ENCODE measurements around the gene SMPDL3A. TPM values are rescaled to one million over a fixed set of nuclear protein-coding genes. Genes with fewer than 3 reads are reported as not detected.

The SMPDL3A gene
- total RNA-seq, 1 experiment from 2014 or later = 2.4 TPM

DNA sequence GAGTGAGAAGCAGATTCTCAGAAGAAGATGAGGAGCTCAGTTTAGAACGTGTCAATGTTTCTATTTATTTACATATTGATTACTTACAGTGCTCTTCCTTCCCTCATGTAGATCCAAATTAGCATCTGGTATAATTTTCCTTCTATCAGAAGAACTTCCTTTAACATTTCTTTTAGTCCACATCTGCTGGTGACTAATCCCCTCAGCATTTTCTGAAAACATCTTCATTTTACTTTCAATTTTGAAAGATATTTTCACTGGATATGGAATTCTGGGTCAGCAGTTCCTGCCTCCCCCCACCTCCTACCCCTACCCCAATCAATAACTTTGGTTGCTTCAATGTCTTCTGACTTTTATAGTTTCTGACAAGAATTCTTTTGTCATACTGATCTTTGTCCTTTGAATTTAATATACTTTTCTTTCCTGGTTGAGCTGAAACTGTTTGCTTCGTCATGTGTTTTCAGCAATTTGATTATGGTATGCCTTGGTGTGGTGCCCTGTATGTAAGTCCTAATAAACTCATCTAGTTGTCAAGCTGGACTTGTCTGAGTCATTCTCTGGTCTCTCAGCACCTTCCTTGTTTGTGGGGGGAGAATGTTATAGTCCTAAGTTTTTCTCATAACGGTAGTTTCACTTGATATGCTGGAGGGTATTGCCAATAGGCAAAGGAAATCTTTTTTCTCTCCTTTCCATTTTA is 57.0 kb downstream of the SMPDL3A start:
- peak overlapping the region; percentile 30 for H2AFZ ChIP-seq
- no peaks in the 10 kb centered on the region for H3K27me3 ChIP-seq (ENCODE audit: insufficient read depth, low read depth)
- ChIA-PET CTCF (no interaction called here), POLR2A (ENCODE audit: unreplicated experiment) (interaction anchor here (0.6 kb wide), 1 partner anchor 56 kb away, joined by 4 read pairs; no protein-coding TSS in a partner anchor)
- 0 out of 2 replicates have a peak, but pooled peaks cover 7% of the 10 kb centered on the region for H3K9me2 ChIP-seq (ENCODE audit: insufficient read depth)
- H3K4me1 ChIP-seq (replicated peaks; ENCODE audit: insufficient read depth) = no peaks in the 10 kb centered on the region
- no peak for TF ChIP-seq EZH2 (IDR thresholded peaks at IDR 0.05; ENCODE audit: low read depth)
- TF ChIP-seq, protein P1, sequence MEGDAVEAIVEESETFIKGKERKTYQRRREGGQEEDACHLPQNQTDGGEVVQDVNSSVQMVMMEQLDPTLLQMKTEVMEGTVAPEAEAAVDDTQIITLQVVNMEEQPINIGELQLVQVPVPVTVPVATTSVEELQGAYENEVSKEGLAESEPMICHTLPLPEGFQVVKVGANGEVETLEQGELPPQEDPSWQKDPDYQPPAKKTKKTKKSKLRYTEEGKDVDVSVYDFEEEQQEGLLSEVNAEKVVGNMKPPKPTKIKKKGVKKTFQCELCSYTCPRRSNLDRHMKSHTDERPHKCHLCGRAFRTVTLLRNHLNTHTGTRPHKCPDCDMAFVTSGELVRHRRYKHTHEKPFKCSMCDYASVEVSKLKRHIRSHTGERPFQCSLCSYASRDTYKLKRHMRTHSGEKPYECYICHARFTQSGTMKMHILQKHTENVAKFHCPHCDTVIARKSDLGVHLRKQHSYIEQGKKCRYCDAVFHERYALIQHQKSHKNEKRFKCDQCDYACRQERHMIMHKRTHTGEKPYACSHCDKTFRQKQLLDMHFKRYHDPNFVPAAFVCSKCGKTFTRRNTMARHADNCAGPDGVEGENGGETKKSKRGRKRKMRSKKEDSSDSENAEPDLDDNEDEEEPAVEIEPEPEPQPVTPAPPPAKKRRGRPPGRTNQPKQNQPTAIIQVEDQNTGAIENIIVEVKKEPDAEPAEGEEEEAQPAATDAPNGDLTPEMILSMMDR (conservative IDR thresholded peaks at IDR 0.05) = no peak
- H4K20me1 ChIP-seq (ENCODE audit: insufficient read depth) = no peaks in the 10 kb centered on the region
- H3K36me3 ChIP-seq (ENCODE audit: low read depth) = no peaks in the 10 kb centered on the region
- BruUV-seq (replicated peaks) = no TSS peak
- peak in 1 of 2 experiments; percentile 69 for DNase-seq
- no peaks in the 10 kb centered on the region for H3F3A ChIP-seq (ENCODE audit: insufficient read depth, low read depth)
- H3K9me3 ChIP-seq (ENCODE audit: insufficient read depth, low read depth) = no peaks in the 10 kb centered on the region
- H3K79me2 ChIP-seq (ENCODE audit: low read depth) = no peaks in the 10 kb centered on the region
- peak overlapping the region; percentile 26 for H3K4me2 ChIP-seq
- H3K4me3 ChIP-seq = no peak overlapping the region
- intact Hi-C loops (cut with micrococcal nuclease; ENCODE audit: unreplicated experiment) = no loop called here
- H3K27ac ChIP-seq = peak overlapping the region; percentile 41

DNA sequence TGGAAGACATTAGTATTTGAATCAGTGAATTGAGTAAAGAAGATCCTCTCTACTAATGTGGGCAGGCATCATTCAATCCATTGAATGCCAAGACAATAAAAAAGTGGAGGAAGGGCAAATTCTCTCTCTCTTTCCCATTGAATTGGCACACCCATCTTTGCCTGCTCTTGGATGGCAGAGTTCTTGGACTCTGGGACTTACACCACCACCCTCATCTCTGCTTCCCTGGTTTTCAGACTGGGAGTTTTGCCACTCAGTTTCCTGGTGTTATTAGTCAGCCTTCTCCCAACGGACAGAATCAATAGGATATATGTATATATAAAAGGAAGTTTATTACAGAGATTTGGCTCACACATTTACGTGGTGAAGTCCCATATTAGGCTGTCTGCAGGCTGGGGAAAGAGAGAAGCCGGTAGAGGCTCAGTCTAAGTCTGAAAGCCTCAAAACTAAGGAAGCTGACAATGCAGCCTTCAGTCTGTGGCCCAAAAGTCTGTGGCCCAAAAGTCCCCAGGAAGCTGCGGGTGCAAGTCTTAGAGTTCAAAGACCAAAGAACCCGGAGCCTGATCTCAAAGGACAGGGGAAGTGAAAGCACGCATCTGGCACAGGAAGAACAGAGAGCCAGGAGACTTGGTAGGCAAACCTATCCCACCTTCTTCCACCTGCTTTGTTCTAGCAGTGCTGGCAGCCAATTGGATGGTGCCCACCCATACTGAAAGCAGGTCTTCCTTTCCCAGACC is 64.4 kb downstream of the SMPDL3A start:
- Histone ChIP-seq H4K20me1 (ENCODE audit: insufficient read depth) (no peaks in the 10 kb centered on the region), H3K4me2 (no peak overlapping the region), H3K36me3 (ENCODE audit: low read depth) (no peaks in the 10 kb centered on the region), H3K27ac (no peak overlapping the region), H3K27me3 (ENCODE audit: insufficient read depth, low read depth) (no peaks in the 10 kb centered on the region), H3K4me1 (replicated peaks; ENCODE audit: insufficient read depth) (no peaks in the 10 kb centered on the region), H3K9me3 (ENCODE audit: insufficient read depth, low read depth) (no peaks in the 10 kb centered on the region), H2AFZ (0 out of 2 replicates have a peak overlapping the region, but pooled peaks have one; percentile 35), H3K79me2 (ENCODE audit: low read depth) (no peaks in the 10 kb centered on the region), H3F3A (ENCODE audit: insufficient read depth, low read depth) (no peaks in the 10 kb centered on the region), H3K9me2 (ENCODE audit: insufficient read depth) (0 out of 2 replicates have a peak, but pooled peaks cover 5% of the 10 kb centered on the region), H3K4me3 (no peak overlapping the region)
- ChIA-PET POLR2A (ENCODE audit: unreplicated experiment) (no interaction called here), CTCF (no interaction called here)
- BruUV-seq (replicated peaks) = no TSS peak
- no peak for TF ChIP-seq EZH2 (IDR thresholded peaks at IDR 0.05; ENCODE audit: low read depth)
- TF ChIP-seq, protein P1 (conservative IDR thresholded peaks at IDR 0.05) = no peak
- no peak for DNase-seq
- intact Hi-C loops (cut with micrococcal nuclease; ENCODE audit: unreplicated experiment) = no loop called here

Other genes starting within 250 kb of the SMPDL3A start
- 4.8 and 7.0 TPM in 2 replicates for gene PKIB, start 178.9 kb upstream of the SMPDL3A start, total RNA-seq (2021)
- not detected in 2 replicates for gene FABP7, start 9.5 kb upstream of the SMPDL3A start, total RNA-seq (2021)
- gene CLVS2, start 207.0 kb downstream of the SMPDL3A start, total RNA-seq (2021) = not detected in 2 replicates

All from PC-9 (cell line).